ENCODE data around the gene LYRM7. TPM values are rescaled to one million over a fixed set of nuclear protein-coding genes. Genes with fewer than 3 reads are reported as not detected.

LYRM7 gene
- total RNA-seq, 1 donor from 2014 or later = 9.1 TPM

DNA sequence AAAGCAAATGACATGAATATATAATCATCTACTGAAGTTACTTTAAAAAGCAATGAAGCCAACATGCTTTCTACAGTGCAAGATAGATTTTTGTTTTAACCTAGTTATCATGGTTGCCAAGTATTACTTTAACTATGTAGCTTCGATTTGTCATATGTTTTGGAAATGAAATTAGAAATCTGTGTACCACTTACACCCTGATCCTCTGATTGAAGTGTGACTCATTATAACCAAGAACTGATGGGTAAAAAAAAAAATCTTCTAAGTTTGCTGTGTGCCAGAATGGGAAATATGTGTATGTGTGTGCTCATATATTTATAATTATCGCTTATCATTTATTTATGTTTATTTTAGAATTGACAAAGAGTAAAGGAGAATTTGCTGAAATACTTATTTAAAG is 84.0 kb downstream of the LYRM7 start:
- H3K4me1 Mint-ChIP-seq (ENCODE audit: unreplicated experiment) = peaks cover 2% of the 10 kb centered on the region
- TF ChIP-seq, protein P1, sequence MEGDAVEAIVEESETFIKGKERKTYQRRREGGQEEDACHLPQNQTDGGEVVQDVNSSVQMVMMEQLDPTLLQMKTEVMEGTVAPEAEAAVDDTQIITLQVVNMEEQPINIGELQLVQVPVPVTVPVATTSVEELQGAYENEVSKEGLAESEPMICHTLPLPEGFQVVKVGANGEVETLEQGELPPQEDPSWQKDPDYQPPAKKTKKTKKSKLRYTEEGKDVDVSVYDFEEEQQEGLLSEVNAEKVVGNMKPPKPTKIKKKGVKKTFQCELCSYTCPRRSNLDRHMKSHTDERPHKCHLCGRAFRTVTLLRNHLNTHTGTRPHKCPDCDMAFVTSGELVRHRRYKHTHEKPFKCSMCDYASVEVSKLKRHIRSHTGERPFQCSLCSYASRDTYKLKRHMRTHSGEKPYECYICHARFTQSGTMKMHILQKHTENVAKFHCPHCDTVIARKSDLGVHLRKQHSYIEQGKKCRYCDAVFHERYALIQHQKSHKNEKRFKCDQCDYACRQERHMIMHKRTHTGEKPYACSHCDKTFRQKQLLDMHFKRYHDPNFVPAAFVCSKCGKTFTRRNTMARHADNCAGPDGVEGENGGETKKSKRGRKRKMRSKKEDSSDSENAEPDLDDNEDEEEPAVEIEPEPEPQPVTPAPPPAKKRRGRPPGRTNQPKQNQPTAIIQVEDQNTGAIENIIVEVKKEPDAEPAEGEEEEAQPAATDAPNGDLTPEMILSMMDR (IDR thresholded peaks at IDR 0.05) = no peak
- no peak for DNase-seq (ENCODE audit: extremely low spot score, unreplicated experiment)
- no peaks in the 10 kb centered on the region for H3K36me3 Mint-ChIP-seq (ENCODE audit: unreplicated experiment)
- no peaks in the 10 kb centered on the region for H3K9me3 Mint-ChIP-seq (ENCODE audit: unreplicated experiment)
- H3K27me3 Mint-ChIP-seq (ENCODE audit: unreplicated experiment) = no peaks in the 10 kb centered on the region
- no peak overlapping the region for H3K4me3 Mint-ChIP-seq (ENCODE audit: unreplicated experiment)
- H3K27ac Mint-ChIP-seq (ENCODE audit: unreplicated experiment) = no peak overlapping the region

Other genes starting within 250 kb of the LYRM7 start
- gene HINT1, start 5.7 kb upstream of the LYRM7 start, total RNA-seq = 194 and 199 TPM in 2 replicates
- 21.6 and 22.9 TPM in 2 replicates for gene CDC42SE2, start 93.1 kb downstream of the LYRM7 start, total RNA-seq